ENCODE measurements around the gene FBXO2.

The FBXO2 gene

GRCh38 chr1:11641776-11642305, 12.4 kb downstream of the FBXO2 start:
- H3K9me3 ChIP-seq (ENCODE audit: control insufficient read depth, low read length): no peaks in the 10 kb centered on the region
- no peak for DNase-seq (ENCODE audit: low read depth)
- H3K4me3 ChIP-seq (ENCODE audit: low read length): no peak overlapping the region
- H3K27me3 ChIP-seq (replicated peaks; ENCODE audit: control insufficient read depth, insufficient read depth, low read length): peaks cover 39% of the 10 kb centered on the region
- no peak overlapping the region for H3K9ac ChIP-seq (ENCODE audit: low read length)
- H3K36me3 ChIP-seq (ENCODE audit: control insufficient read depth, insufficient read depth, low read length, severe bottlenecking): no peaks in the 10 kb centered on the region
- no peaks in the 10 kb centered on the region for H3K4me1 ChIP-seq (ENCODE audit: control insufficient read depth, insufficient read depth, low read length)

DNA sequence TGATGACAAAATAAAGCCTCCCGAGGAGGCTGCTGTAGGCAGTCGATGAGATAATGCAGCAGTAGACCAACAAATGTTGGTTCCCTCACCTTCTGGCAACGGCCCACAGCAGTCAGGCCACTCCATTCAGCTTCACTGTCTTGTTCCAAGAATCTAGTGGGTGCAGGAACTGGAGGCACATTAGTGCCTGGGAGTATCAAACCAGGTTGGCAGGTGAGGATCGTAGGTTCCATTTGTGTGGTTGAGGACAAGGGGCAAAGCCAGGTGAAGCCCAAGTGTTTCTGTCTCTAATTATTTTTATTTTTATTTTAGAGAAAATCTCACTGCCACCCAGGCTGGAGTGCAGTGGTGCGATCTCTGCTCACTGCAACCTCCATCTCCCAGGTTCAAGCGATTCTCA, 13.3 kb downstream of the FBXO2 start:
- Histone ChIP-seq H3K4me3 (ENCODE audit: low read length) (no peak overlapping the region), H3K27me3 (replicated peaks; ENCODE audit: control insufficient read depth, insufficient read depth, low read length) (peaks cover 40% of the 10 kb centered on the region), H3K9ac (ENCODE audit: low read length) (no peak overlapping the region), H3K36me3 (ENCODE audit: control insufficient read depth, insufficient read depth, low read length, severe bottlenecking) (no peaks in the 10 kb centered on the region), H3K4me1 (ENCODE audit: control insufficient read depth, insufficient read depth, low read length) (no peaks in the 10 kb centered on the region), H3K9me3 (ENCODE audit: control insufficient read depth, low read length) (no peaks in the 10 kb centered on the region)
- no peak for DNase-seq (ENCODE audit: low read depth)

- Histone ChIP-seq H3K36me3 (ENCODE audit: control insufficient read depth, insufficient read depth, low read length, severe bottlenecking) (no peaks in the 10 kb centered on the region), H3K4me1 (ENCODE audit: control insufficient read depth, insufficient read depth, low read length) (no peaks in the 10 kb centered on the region), H3K9ac (ENCODE audit: low read length) (no peak overlapping the region), H3K9me3 (ENCODE audit: control insufficient read depth, low read length) (no peaks in the 10 kb centered on the region), H3K27me3 (replicated peaks; ENCODE audit: control insufficient read depth, insufficient read depth, low read length) (peaks cover 41% of the 10 kb centered on the region), H3K4me3 (ENCODE audit: low read length) (no peak overlapping the region)
- no peak for DNase-seq (ENCODE audit: low read depth)
These were observed 14.1 kb downstream of the FBXO2 start for GRCh38 chr1:11640101-11640500.

DNA sequence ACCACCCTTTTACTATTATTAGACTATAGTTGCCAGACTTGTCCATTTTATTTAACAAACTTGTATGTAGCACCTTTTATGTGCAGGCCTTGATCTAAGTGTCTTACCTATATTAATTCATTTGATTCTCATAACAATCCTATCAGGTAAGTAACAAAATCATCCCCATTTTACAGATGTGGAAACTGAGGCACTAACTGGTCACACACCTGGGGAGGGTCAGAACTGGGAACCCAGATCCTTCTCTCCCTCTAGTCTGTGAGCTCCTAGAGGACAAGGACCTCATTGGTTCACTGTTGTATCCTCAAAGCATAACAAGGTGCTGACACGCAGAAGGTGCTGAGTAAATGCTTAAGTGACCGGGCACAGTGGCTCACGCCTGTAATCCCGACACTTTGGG, 14.9 kb downstream of the FBXO2 start:
- no peak for DNase-seq (ENCODE audit: low read depth)
- no peak overlapping the region for H3K9ac ChIP-seq (ENCODE audit: low read length)
- H3K36me3 ChIP-seq (ENCODE audit: control insufficient read depth, insufficient read depth, low read length, severe bottlenecking): no peaks in the 10 kb centered on the region
- no peak overlapping the region for H3K4me3 ChIP-seq (ENCODE audit: low read length)
- H3K27me3 ChIP-seq (replicated peaks; ENCODE audit: control insufficient read depth, insufficient read depth, low read length): peaks cover 42% of the 10 kb centered on the region
- H3K9me3 ChIP-seq (ENCODE audit: control insufficient read depth, low read length): no peaks in the 10 kb centered on the region
- no peaks in the 10 kb centered on the region for H3K4me1 ChIP-seq (ENCODE audit: control insufficient read depth, insufficient read depth, low read length)

DNA sequence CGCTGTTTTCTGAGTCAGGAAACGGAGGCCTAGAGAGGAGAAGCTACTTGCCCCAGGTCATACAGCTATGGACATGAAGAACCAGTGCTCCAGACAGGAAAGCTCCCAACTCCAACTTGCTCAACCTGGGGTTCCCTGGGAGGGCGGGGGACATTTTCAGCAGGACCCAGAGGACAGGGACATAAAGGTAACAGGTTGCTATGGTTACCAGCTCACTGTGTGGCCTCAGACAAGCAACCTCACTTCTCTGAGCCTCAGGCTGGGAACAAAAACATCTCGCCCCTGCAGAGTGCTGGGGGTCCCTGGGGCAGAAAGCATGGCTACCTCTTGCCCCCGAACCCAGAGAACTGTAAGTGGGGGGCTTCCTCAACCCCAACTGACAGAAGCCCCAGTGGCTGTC, 16.1 kb downstream of the FBXO2 start:
- DNase-seq (ENCODE audit: low read depth): no peak
- Histone ChIP-seq H3K4me1 (ENCODE audit: control insufficient read depth, insufficient read depth, low read length) (no peaks in the 10 kb centered on the region), H3K36me3 (ENCODE audit: control insufficient read depth, insufficient read depth, low read length, severe bottlenecking) (no peaks in the 10 kb centered on the region), H3K9me3 (ENCODE audit: control insufficient read depth, low read length) (no peaks in the 10 kb centered on the region), H3K27me3 (replicated peaks; ENCODE audit: control insufficient read depth, insufficient read depth, low read length) (peaks cover 46% of the 10 kb centered on the region), H3K4me3 (ENCODE audit: low read length) (no peak overlapping the region), H3K9ac (ENCODE audit: low read length) (no peak overlapping the region)

DNA sequence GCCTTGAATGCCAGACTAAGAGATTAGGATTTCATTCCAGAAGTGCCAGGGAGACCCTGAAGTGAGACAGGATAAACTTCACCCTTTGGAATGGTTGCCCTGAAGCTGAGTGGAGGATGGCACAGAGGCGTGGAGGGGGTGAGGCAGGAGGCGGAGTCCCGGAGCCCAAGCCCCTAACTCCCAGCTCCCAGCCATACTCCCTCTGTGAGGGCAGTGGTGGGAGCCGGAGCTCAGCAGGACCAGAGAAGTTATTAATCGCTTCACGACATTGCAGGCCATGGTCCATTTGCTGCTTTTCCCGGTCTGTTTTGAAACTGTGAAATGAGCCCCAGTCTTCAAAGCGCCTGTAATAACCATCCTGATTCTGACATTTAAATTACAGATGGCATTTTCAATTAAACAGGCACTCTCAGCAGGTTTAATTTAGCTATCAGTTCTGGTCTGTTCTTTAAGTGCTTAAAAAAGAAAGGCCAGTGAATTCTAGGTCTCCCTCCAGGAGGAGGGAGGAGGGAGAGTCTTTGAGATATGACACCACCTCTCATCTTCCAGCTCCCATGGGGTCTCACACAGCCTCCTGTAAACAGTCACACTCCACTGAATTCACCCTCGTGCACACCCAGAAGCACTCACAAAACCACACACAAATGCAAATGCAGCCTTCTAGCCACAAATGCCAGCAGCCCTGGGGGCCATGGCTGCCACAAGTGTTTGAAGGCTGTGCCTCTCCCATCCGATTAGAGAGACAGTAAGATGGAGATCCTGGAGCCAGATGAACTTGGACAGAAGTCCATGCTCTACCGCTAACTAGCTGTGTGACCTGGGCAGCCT, 19.6 kb downstream of the FBXO2 start:
- Histone ChIP-seq H3K4me1 (ENCODE audit: control insufficient read depth, insufficient read depth, low read length) (peaks cover under 1% of the 10 kb centered on the region), H3K4me3 (ENCODE audit: low read length) (no peak overlapping the region), H3K9me3 (ENCODE audit: control insufficient read depth, low read length) (no peaks in the 10 kb centered on the region), H3K27me3 (replicated peaks; ENCODE audit: control insufficient read depth, insufficient read depth, low read length) (peaks cover 65% of the 10 kb centered on the region), H3K36me3 (ENCODE audit: control insufficient read depth, insufficient read depth, low read length, severe bottlenecking) (no peaks in the 10 kb centered on the region), H3K9ac (ENCODE audit: low read length) (no peak overlapping the region)
- DNase-seq (ENCODE audit: low read depth): no peak

GRCh38 chr1:11629184-11630016, 24.8 kb downstream of the FBXO2 start:
- Histone ChIP-seq H3K27me3 (replicated peaks; ENCODE audit: control insufficient read depth, insufficient read depth, low read length) (peaks cover 48% of the 10 kb centered on the region), H3K4me1 (ENCODE audit: control insufficient read depth, insufficient read depth, low read length) (peaks cover 6% of the 10 kb centered on the region), H3K36me3 (ENCODE audit: control insufficient read depth, insufficient read depth, low read length, severe bottlenecking) (no peaks in the 10 kb centered on the region), H3K9me3 (ENCODE audit: control insufficient read depth, low read length) (no peaks in the 10 kb centered on the region), H3K4me3 (ENCODE audit: low read length) (no peak overlapping the region), H3K9ac (ENCODE audit: low read length) (no peak overlapping the region)
- no peak for DNase-seq (ENCODE audit: low read depth)

GRCh38 chr1:11628767-11629166, 25.5 kb downstream of the FBXO2 start:
- no peak overlapping the region for H3K4me3 ChIP-seq (ENCODE audit: low read length)
- H3K4me1 ChIP-seq (ENCODE audit: control insufficient read depth, insufficient read depth, low read length): peaks cover 6% of the 10 kb centered on the region
- H3K9me3 ChIP-seq (ENCODE audit: control insufficient read depth, low read length): no peaks in the 10 kb centered on the region
- H3K36me3 ChIP-seq (ENCODE audit: control insufficient read depth, insufficient read depth, low read length, severe bottlenecking): no peaks in the 10 kb centered on the region
- no peak for DNase-seq (ENCODE audit: low read depth)
- H3K27me3 ChIP-seq (replicated peaks; ENCODE audit: control insufficient read depth, insufficient read depth, low read length): peaks cover 44% of the 10 kb centered on the region
- no peak overlapping the region for H3K9ac ChIP-seq (ENCODE audit: low read length)

DNA sequence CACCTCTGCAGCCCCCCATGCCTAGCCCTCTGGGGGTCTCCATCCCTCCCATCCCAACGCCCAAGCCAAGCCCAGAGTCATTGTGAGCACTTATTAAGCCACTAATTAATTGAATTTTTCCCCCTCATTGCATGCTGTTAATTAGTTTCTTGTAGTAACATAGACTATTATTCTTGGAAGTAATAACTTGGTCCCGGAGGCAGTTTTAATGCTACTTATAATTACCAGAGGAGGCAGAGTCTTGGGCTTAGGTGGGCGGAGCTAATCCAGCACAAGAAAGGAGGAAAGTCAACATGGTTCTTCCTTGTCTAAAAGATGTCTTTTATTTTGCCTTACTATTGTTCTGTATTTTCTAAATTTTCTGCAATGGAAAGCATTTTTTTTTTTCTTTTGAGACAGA, 27.7 kb downstream of the FBXO2 start:
- H3K27me3 ChIP-seq (replicated peaks; ENCODE audit: control insufficient read depth, insufficient read depth, low read length): peaks cover 42% of the 10 kb centered on the region
- H3K9ac ChIP-seq (ENCODE audit: low read length): no peak overlapping the region
- no peak overlapping the region for H3K4me3 ChIP-seq (ENCODE audit: low read length)
- no peak for DNase-seq (ENCODE audit: low read depth)
- H3K9me3 ChIP-seq (ENCODE audit: control insufficient read depth, low read length): no peaks in the 10 kb centered on the region
- peaks cover 6% of the 10 kb centered on the region for H3K4me1 ChIP-seq (ENCODE audit: control insufficient read depth, insufficient read depth, low read length)
- H3K36me3 ChIP-seq (ENCODE audit: control insufficient read depth, insufficient read depth, low read length, severe bottlenecking): no peaks in the 10 kb centered on the region

- Histone ChIP-seq H3K9ac (ENCODE audit: low read length) (no peak overlapping the region), H3K36me3 (ENCODE audit: control insufficient read depth, insufficient read depth, low read length, severe bottlenecking) (no peaks in the 10 kb centered on the region), H3K4me3 (ENCODE audit: low read length) (no peak overlapping the region), H3K27me3 (replicated peaks; ENCODE audit: control insufficient read depth, insufficient read depth, low read length) (peaks cover 45% of the 10 kb centered on the region), H3K9me3 (ENCODE audit: control insufficient read depth, low read length) (peaks cover 4% of the 10 kb centered on the region), H3K4me1 (ENCODE audit: control insufficient read depth, insufficient read depth, low read length) (no peaks in the 10 kb centered on the region)
- no peak for DNase-seq (ENCODE audit: low read depth)
These were observed 30.5 kb downstream of the FBXO2 start for GRCh38 chr1:11623702-11624101.

- no peaks in the 10 kb centered on the region for H3K36me3 ChIP-seq (ENCODE audit: control insufficient read depth, insufficient read depth, low read length, severe bottlenecking)
- H3K4me3 ChIP-seq (ENCODE audit: low read length): no peak overlapping the region
- H3K27me3 ChIP-seq (replicated peaks; ENCODE audit: control insufficient read depth, insufficient read depth, low read length): peaks cover 58% of the 10 kb centered on the region
- DNase-seq (ENCODE audit: low read depth): no peak
- no peaks in the 10 kb centered on the region for H3K4me1 ChIP-seq (ENCODE audit: control insufficient read depth, insufficient read depth, low read length)
- H3K9me3 ChIP-seq (ENCODE audit: control insufficient read depth, low read length): peaks cover 4% of the 10 kb centered on the region
- no peak overlapping the region for H3K9ac ChIP-seq (ENCODE audit: low read length)
These were observed 31.8 kb downstream of the FBXO2 start for GRCh38 chr1:11622398-11622797.

Measured in adipocyte (in vitro differentiated cells).